ENCODE measurements around the gene AGPAT1. TPM values are rescaled to one million over a fixed set of nuclear protein-coding genes. Genes with fewer than 3 reads are reported as not detected.
"Not testable (repeated sequence)": the region's sequence is repeated elsewhere in the genome, so short reads cannot be mapped to it uniquely, and the experiment has no call there.

The AGPAT1 gene
- total RNA-seq, 2 experiments from 2014 or later: 30.4 to 30.5 TPM

GRCh38 chr6:32144238-32144637 is 31.6 kb downstream of the AGPAT1 start:
- H3K36me3 Mint-ChIP-seq (ENCODE audit: low read depth); DNase-seq; H3K27ac Mint-ChIP-seq; intact Hi-C loops (cut with DNase I, micrococcal nuclease); H3K9me3 Mint-ChIP-seq (ENCODE audit: low read depth); H3K4me3 Mint-ChIP-seq; H3K27me3 Mint-ChIP-seq; ATAC-seq: not testable (repeated sequence)
- CTCF ChIA-PET: interaction anchor here (2.0 kb wide), 1 partner anchor 25 kb away, joined by 5 read pairs; no protein-coding TSS in a partner anchor
- POLR2A ChIA-PET: interaction anchor here (0.6 kb wide), 1 partner anchor 393 kb away, joined by 5 read pairs; no protein-coding TSS in a partner anchor
- H3K4me1 Mint-ChIP-seq: peaks cover 12% of the 10 kb centered on the region

- H3K9me3 Mint-ChIP-seq (ENCODE audit: low read depth): no peaks in the 10 kb centered on the region
- POLR2A ChIA-PET: interaction anchor here (0.6 kb wide), 3 partner anchors 18 to 705 kb away, joined by 3 to 6 read pairs (median 5); no protein-coding TSS in a partner anchor
- no peaks in the 10 kb centered on the region for H3K4me1 Mint-ChIP-seq
- DNase-seq (no peak), ATAC-seq (no peak)
- intact Hi-C loops (cut with DNase I, micrococcal nuclease): no loop called here
- CTCF ChIA-PET: interaction anchor here (1.3 kb wide), 1 partner anchor 9 kb away, joined by 3 read pairs; no protein-coding TSS in a partner anchor
- no peak overlapping the region for H3K27ac Mint-ChIP-seq
- no peaks in the 10 kb centered on the region for H3K27me3 Mint-ChIP-seq
- no peaks in the 10 kb centered on the region for H3K36me3 Mint-ChIP-seq (ENCODE audit: low read depth)
- no peak overlapping the region for H3K4me3 Mint-ChIP-seq
Measured at GRCh38 chr6:32140420-32141046, 35.4 kb downstream of the AGPAT1 start.

- Mint-ChIP-seq H3K9me3 (ENCODE audit: low read depth) (no peaks in the 10 kb centered on the region), H3K27ac (no peak overlapping the region), H3K36me3 (ENCODE audit: low read depth) (no peaks in the 10 kb centered on the region), H3K27me3 (no peaks in the 10 kb centered on the region), H3K4me1 (no peaks in the 10 kb centered on the region), H3K4me3 (no peak overlapping the region)
- POLR2A ChIA-PET: interaction anchor here (0.7 kb wide), 1 partner anchor 166 kb away, joined by 3 read pairs; no protein-coding TSS in a partner anchor
- ATAC-seq (no peak), DNase-seq (no peak)
- intact Hi-C loops (cut with DNase I, micrococcal nuclease): no loop called here
- CTCF ChIA-PET: interaction anchor here (1.3 kb wide), 1 partner anchor 8 kb away, joined by 3 read pairs; no protein-coding TSS in a partner anchor
Measured at GRCh38 chr6:32139590-32139989, 36.3 kb downstream of the AGPAT1 start.

DNA sequence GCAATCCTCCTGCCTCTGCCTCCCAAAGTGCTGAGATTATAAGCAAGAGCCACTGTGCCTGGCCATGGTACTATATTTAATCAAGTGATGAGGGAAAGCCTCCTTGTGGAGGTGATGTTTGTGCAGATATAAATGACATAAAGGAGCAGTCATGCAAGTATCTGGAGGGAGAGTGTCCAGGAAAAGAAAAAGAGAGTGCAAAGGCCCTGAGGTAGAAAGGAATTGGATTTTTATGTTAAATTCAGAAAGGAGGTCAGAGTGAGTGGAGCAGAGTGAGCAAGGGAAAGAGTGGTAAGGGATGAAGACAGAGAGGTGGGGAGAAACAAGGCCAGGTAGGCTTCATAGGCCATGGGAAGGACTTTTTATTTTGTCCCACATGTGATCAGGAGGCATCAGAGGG is 38.4 kb downstream of the AGPAT1 start:
- no peak overlapping the region for H3K4me3 Mint-ChIP-seq
- ChIA-PET POLR2A (no interaction called here), CTCF (interaction anchor here (1.3 to 1.8 kb wide), 2 partner anchors 11 to 18 kb away, joined by 4 to 5 read pairs; no protein-coding TSS in a partner anchor)
- no peak overlapping the region for H3K27ac Mint-ChIP-seq
- DNase-seq: no peak
- no peaks in the 10 kb centered on the region for H3K27me3 Mint-ChIP-seq
- H3K9me3 Mint-ChIP-seq (ENCODE audit: low read depth): no peaks in the 10 kb centered on the region
- no peaks in the 10 kb centered on the region for H3K36me3 Mint-ChIP-seq (ENCODE audit: low read depth)
- intact Hi-C loops (cut with DNase I, micrococcal nuclease): no loop called here
- no peaks in the 10 kb centered on the region for H3K4me1 Mint-ChIP-seq
- no peak for ATAC-seq

GRCh38 chr6:32133786-32134185 is 42.1 kb downstream of the AGPAT1 start:
- DNase-seq (no peak), ATAC-seq (no peak)
- H3K9me3 Mint-ChIP-seq (ENCODE audit: low read depth): no peaks in the 10 kb centered on the region
- H3K4me3 Mint-ChIP-seq: no peak overlapping the region
- no peak overlapping the region for H3K27ac Mint-ChIP-seq
- no peaks in the 10 kb centered on the region for H3K36me3 Mint-ChIP-seq (ENCODE audit: low read depth)
- POLR2A ChIA-PET: no interaction called here
- intact Hi-C loops (cut with DNase I, micrococcal nuclease): no loop called here
- CTCF ChIA-PET: no interaction called here
- no peaks in the 10 kb centered on the region for H3K27me3 Mint-ChIP-seq
- H3K4me1 Mint-ChIP-seq: peaks cover 13% of the 10 kb centered on the region

- DNase-seq (no peak), ATAC-seq (no peak)
- peaks cover under 1% of the 10 kb centered on the region for H3K36me3 Mint-ChIP-seq (ENCODE audit: low read depth)
- no peak overlapping the region for H3K27ac Mint-ChIP-seq
- intact Hi-C loops (cut with DNase I, micrococcal nuclease): no loop called here
- ChIA-PET POLR2A (no interaction called here), CTCF (interaction anchor here (0.8 to 1.4 kb wide), 3 partner anchors 8 to 20 kb away, joined by 3 to 5 read pairs (median 3); partner anchors contain the start of gene PRRT1)
- H3K9me3 Mint-ChIP-seq (ENCODE audit: low read depth): no peaks in the 10 kb centered on the region
- H3K4me3 Mint-ChIP-seq: no peak overlapping the region
- H3K27me3 Mint-ChIP-seq: no peaks in the 10 kb centered on the region
- peaks cover 22% of the 10 kb centered on the region for H3K4me1 Mint-ChIP-seq
Measured at GRCh38 chr6:32132110-32132509, 43.8 kb downstream of the AGPAT1 start.

DNA sequence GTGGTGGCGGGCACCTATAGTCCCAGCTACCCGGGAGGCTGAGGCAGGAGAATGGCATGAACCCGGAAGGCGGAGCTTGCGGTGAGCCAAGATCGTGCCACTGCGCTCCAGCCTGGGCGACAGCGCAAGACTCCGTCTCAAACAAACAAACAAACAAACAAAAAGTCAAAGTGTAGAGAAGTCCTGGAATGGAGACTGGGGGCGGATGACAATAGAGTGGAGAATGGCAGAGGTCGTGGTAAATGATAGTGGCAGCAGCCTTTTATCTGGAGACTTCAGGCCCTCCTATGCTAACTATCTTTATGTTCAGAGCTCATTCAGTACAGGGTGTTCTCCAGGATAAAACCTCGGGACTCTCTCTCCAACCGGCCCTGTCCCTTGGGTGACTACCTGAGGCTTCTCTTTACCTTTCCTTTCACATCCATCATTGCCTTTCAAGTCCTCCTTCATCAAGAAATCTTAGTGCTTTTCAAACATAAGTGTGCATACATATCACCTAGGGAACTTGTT is 44.4 kb downstream of the AGPAT1 start:
- Mint-ChIP-seq H3K27ac (no peak overlapping the region), H3K27me3 (no peaks in the 10 kb centered on the region), H3K36me3 (ENCODE audit: low read depth) (peaks cover 3% of the 10 kb centered on the region), H3K4me1 (peaks cover 28% of the 10 kb centered on the region), H3K4me3 (no peak overlapping the region), H3K9me3 (ENCODE audit: low read depth) (no peaks in the 10 kb centered on the region)
- intact Hi-C loops (cut with DNase I, micrococcal nuclease): loop anchor here in 1 of 2 experiments (2.0 kb wide), 1 partner anchor 713 kb away; the partner anchor contains the start of gene PSMB8
- ChIA-PET CTCF (interaction anchor here (0.8 to 2.0 kb wide), 6 partner anchors 9 to 64 kb away, joined by 3 to 6 read pairs (median 4); partner anchors contain the start of gene PRRT1), POLR2A (no interaction called here)
- DNase-seq (no peak), ATAC-seq (no peak)

DNA sequence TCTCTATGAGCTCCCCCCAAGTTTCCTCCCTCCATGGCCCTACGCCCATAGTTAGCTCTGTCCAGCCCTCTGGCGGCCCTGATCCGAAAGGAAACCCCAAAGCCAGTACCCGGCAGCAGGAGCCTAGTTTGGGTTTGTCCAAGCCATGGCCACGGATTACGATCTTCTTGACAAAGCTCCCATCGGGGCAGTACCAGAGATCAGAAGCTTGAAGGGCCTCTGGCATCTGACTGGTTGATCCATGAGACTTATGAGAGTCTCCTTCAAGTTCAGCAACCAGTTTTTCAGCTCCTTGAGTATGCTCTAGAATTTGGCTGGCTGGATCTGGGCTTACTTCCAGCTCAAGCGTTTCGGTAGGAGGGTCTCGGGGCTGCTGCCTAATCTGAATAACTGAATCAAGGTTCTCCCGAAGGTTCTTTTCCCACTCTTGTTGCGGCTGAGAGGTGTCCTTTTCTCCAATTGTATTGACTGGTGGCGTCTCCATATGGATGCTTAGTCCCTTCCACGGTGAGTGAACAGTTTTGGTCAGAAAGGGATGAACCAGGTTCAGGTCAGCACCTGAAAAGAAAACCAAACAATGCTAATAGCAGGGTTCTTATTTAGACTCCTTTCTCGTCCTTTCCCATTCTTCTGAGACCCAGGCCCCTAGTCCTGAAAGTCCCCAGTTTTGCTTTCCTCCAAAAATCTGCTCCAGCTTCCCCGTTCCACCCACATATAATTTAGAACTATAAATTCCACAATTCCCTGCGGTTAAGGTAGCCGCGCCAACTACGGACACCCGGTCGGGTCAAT is 46.4 kb downstream of the AGPAT1 start:
- H3K27me3 Mint-ChIP-seq: no peaks in the 10 kb centered on the region
- intact Hi-C loops (cut with DNase I, micrococcal nuclease): loop anchor here (1.0 to 10.0 kb wide), 10 partner anchors 19 to 715 kb away; partner anchors contain the start of genes PPT2 (in 2 of the 2), ATP6V1G2 (in 1 of the 2), DDX39B (in 1 of the 2) and DXO (in 1 of the 2)
- H3K4me1 Mint-ChIP-seq: peaks cover 36% of the 10 kb centered on the region
- no peak for ATAC-seq
- peak overlapping the region; percentile 97 for H3K27ac Mint-ChIP-seq
- peak overlapping the region; percentile 99 for H3K4me3 Mint-ChIP-seq
- H3K9me3 Mint-ChIP-seq (ENCODE audit: low read depth): no peaks in the 10 kb centered on the region
- POLR2A ChIA-PET: interaction anchor here (2.2 kb wide), 1 partner anchor 48 kb away, joined by 4 read pairs; no protein-coding TSS in a partner anchor
- no peak for DNase-seq
- CTCF ChIA-PET: interaction anchor here (0.6 to 4.2 kb wide), 9 partner anchors 12 to 82 kb away, joined by 3 to 36 read pairs (median 4); partner anchors contain the start of gene GPSM3
- peaks cover 12% of the 10 kb centered on the region for H3K36me3 Mint-ChIP-seq (ENCODE audit: low read depth)

DNA sequence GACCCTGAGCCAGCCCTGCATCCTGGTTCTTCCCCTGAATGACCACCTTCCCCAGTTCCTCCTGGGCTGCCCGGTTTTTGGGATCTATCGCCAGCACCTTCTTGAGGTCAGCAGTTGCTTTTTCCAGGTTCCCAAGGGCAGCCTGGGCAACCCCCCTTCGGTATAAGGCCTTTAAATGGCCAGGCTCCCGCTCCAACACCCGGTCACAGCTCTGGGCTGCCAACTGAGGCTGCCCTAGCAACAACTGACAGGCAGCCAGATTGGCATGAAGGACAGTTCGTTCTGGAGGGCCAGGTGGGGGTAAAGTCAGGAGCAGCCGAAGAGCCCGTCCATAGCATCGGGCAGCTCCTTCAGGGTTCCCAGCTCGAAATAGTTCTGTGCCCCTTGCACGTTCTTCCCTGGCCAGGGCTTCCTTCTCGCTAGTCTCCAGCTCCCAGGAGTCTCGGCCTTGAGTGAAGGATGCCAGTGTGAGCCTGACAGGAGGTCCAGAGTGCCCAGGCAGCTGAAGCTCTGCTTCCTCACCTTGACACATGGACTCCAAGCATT is 47.1 kb downstream of the AGPAT1 start:
- peak overlapping the region; percentile 99 for H3K4me3 Mint-ChIP-seq
- peaks cover 39% of the 10 kb centered on the region for H3K4me1 Mint-ChIP-seq
- peaks cover 16% of the 10 kb centered on the region for H3K36me3 Mint-ChIP-seq (ENCODE audit: low read depth)
- peak overlapping the region; percentile 98 for H3K27ac Mint-ChIP-seq
- H3K27me3 Mint-ChIP-seq: no peaks in the 10 kb centered on the region
- DNase-seq (no peak), ATAC-seq (no peak)
- H3K9me3 Mint-ChIP-seq (ENCODE audit: low read depth): no peaks in the 10 kb centered on the region
- ChIA-PET POLR2A (interaction anchor here (0.7 to 2.2 kb wide), 5 partner anchors 20 to 294 kb away, joined by 3 to 8 read pairs (median 4); partner anchors contain the start of gene EHMT2), CTCF (interaction anchor here (0.6 to 4.2 kb wide), 7 partner anchors 11 to 81 kb away, joined by 3 to 36 read pairs (median 4); partner anchors contain the start of gene GPSM3)
- intact Hi-C loops (cut with DNase I, micrococcal nuclease): loop anchor here (1.0 to 10.0 kb wide), 5 partner anchors 49 to 724 kb away; partner anchors contain the start of genes ATP6V1G2 (in 1 of the 2), DDX39B (in 1 of the 2), EHMT2 (in 1 of the 2) and NFKBIL1 (in 1 of the 2)

GRCh38 chr6:32127717-32128592 is 47.9 kb downstream of the AGPAT1 start, which contains the start of gene ATF6B:
Gene ATF6B (minus strand): TSS chr6:32128246. CDS start chr6:32128207, 39 bp downstream.
- CTCF ChIA-PET: interaction anchor here (0.6 to 4.2 kb wide), 6 partner anchors 8 to 1946 kb away, joined by 3 to 36 read pairs (median 4); no protein-coding TSS in a partner anchor
- Mint-ChIP-seq H3K27ac (peak within 1 kb of the TSS; percentile 98), H3K9me3 (ENCODE audit: low read depth) (no peaks in the 10 kb centered on the region), H3K4me3 (peak within 1 kb of the TSS; percentile 99), H3K36me3 (ENCODE audit: low read depth) (peaks cover 18% of the 10 kb centered on the region), H3K27me3 (no peaks in the 10 kb centered on the region), H3K4me1 (peaks cover 39% of the 10 kb centered on the region)
- intact Hi-C loops (cut with DNase I, micrococcal nuclease): loop anchor here (1.0 to 10.0 kb wide), 5 partner anchors 50 to 725 kb away; partner anchors contain the start of genes ATP6V1G2 (in 1 of the 2), DDX39B (in 1 of the 2), EHMT2 (in 1 of the 2) and NFKBIL1 (in 1 of the 2)
- DNase-seq (peak; percentile 99), ATAC-seq (peak; percentile 91)
- POLR2A ChIA-PET: interaction anchor here (0.6 to 2.2 kb wide), 11 partner anchors 9 to 844 kb away, joined by 3 to 8 read pairs (median 3); partner anchors contain the start of gene EHMT2
